DMS53 (cell line): ENCODE measurements around the gene CALML4.
"Not testable (repeated sequence)": the region's sequence is repeated elsewhere in the genome, so short reads cannot be mapped to it uniquely, and the experiment has no call there.

Experiments used
- DNase-seq: peaks from one replicate; lab custom pipeline; 2025; lab: John Stamatoyannopoulos, UW

CALML4 gene

GRCh38 chr15:68204776-68205557 lies at the start of gene CALML4:
Gene CALML4 (minus strand): TSS chr15:68205332. CDS start chr15:68205247, 85 bp downstream.
- DNase-seq = no peak

GRCh38 chr15:68252925-68253534 lies 47.9 kb upstream of the CALML4 start:
- peak; percentile 91 for DNase-seq

GRCh38 chr15:68249058-68249713 lies 44.1 kb upstream of the CALML4 start:
- no peak for DNase-seq

- no peak for DNase-seq
Measured at GRCh38 chr15:68244235-68244634, 39.1 kb upstream of the CALML4 start.

GRCh38 chr15:68241088-68241935 lies 36.2 kb upstream of the CALML4 start:
- no peak for DNase-seq

GRCh38 chr15:68239025-68239424 lies 33.9 kb upstream of the CALML4 start:
- no peak for DNase-seq

- DNase-seq = no peak
Measured at GRCh38 chr15:68235022-68235421, 29.9 kb upstream of the CALML4 start.

- DNase-seq = not testable (repeated sequence)
Measured at GRCh38 chr15:68234520-68234919, 29.4 kb upstream of the CALML4 start.

- no peak for DNase-seq
Measured at GRCh38 chr15:68234060-68234459, 28.9 kb upstream of the CALML4 start.

GRCh38 chr15:68232937-68233336 lies 27.8 kb upstream of the CALML4 start:
- DNase-seq = no peak

GRCh38 chr15:68232449-68232848 lies 27.3 kb upstream of the CALML4 start:
- peak; percentile 22 for DNase-seq

GRCh38 chr15:68231102-68231818 lies 26.1 kb upstream of the CALML4 start:
- no peak for DNase-seq

GRCh38 chr15:68230157-68231100 lies 25.3 kb upstream of the CALML4 start:
- peak; percentile 47 for DNase-seq

GRCh38 chr15:68229386-68230156 lies 24.4 kb upstream of the CALML4 start, which contains the start of gene CLN6:
Gene CLN6 (minus strand): TSS chr15:68229728. CDS start chr15:68229584, 144 bp downstream.
- peak; percentile 90 for DNase-seq

GRCh38 chr15:68228971-68229385 lies 23.8 kb upstream of the CALML4 start:
- DNase-seq = peak; percentile 54

- peak; percentile 38 for DNase-seq
Measured at GRCh38 chr15:68228143-68228970, 23.2 kb upstream of the CALML4 start.

- DNase-seq = no peak
Measured at GRCh38 chr15:68227643-68228142, 22.6 kb upstream of the CALML4 start.

GRCh38 chr15:68225442-68225841 lies 20.3 kb upstream of the CALML4 start:
- DNase-seq = not testable (repeated sequence)
